KBM-7 (cell line): ENCODE results near the gene C2CD2.

Experiments
- DNase-seq: peaks from one replicate; pipeline ENCODE4 v3.0.0-alpha.2; 2015
- in situ Hi-C: fragments of 300-500 bp; cut with MboI; formaldehyde crosslinking; loops from 2 replicates; pipeline ENCODE4 v1.14.3; 2020; ENCODE audit warnings: low sequenced_read_pairs, low pct_unique_long_range_greater_than_20kb, mixed read lengths

C2CD2 gene

GRCh38 chr21:41837756-41838297 lies 116.0 kb downstream of the C2CD2 start:
- in situ Hi-C loops = no loop called here
- DNase-seq = no peak

- in situ Hi-C loops = no loop called here
- DNase-seq = no peak
These were observed 117.4 kb downstream of the C2CD2 start for GRCh38 chr21:41836166-41837015.

- in situ Hi-C loops = no loop called here
- no peak for DNase-seq
These were observed 118.1 kb downstream of the C2CD2 start for GRCh38 chr21:41835711-41836154.
